ENCODE results near the gene FAM43B.

Gene FAM43B

GRCh38 chr1:20594746-20595145 is 42.4 kb downstream of the FAM43B start:
- DNase-seq, result no peak

DNA sequence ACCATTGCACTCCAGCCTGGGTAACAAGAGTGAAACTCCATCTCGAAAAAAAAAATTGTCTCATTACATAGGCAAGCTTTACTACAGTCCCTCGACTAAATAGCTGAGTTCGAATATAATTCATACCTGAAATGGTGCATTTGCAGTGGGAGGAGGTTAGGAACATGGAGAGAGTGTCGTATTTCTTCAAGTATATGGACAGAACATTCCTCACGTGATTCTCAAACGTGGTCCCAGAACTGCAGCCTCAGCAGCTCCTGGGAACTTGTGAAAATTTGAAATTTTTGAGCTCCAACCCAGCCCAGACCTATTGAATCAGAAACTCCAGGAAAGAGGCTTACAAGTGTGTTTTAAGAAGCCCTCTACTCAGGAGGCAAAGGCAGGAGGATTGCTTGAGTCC is 43.7 kb downstream of the FAM43B start:
- no peak for DNase-seq

DNA sequence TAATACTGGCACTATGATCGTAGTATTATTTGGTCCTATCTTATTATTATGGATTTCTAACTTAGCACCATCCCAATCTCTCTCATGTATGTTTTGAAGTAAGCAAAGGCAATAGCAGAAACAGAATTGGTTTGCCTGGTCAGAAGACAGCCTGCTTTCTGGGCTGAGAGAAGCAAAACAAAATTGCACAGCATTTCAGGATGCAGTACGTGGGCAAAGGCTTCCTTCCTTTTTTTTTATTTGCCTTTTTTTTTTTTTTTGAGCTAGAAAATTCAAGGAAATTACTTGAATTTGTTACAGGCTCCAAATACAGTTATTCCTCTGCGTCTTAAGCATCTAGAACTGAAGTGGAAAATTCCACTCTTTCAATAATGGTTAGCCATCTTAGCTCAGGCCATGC is 45.3 kb downstream of the FAM43B start:
- no peak for DNase-seq

DNA sequence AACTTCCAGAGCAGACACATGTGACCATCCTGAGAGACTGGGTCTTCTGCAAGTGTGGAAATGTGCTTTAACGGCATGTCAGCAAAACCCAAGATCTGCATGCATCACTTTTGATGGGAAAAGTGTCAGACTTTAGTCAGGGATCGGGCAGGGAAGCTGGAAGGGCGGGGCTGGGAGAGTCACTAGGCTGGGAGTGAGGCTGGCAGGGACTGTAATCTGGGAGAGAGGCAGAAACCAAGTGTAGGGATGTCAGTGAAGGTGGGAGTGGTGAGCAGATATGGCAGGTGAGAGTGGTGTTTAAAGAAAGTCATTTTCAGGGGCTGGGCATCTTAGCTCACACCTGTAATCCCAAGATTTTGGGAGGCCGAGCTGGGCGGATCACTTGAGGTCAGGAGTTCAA is 47.8 kb downstream of the FAM43B start:
- DNase-seq, result no peak

GRCh38 chr1:20601129-20601825 is 48.9 kb downstream of the FAM43B start:
- DNase-seq, result no peak

GRCh38 chr1:20602851-20603450 is 50.6 kb downstream of the FAM43B start:
- no peak for DNase-seq

DNA sequence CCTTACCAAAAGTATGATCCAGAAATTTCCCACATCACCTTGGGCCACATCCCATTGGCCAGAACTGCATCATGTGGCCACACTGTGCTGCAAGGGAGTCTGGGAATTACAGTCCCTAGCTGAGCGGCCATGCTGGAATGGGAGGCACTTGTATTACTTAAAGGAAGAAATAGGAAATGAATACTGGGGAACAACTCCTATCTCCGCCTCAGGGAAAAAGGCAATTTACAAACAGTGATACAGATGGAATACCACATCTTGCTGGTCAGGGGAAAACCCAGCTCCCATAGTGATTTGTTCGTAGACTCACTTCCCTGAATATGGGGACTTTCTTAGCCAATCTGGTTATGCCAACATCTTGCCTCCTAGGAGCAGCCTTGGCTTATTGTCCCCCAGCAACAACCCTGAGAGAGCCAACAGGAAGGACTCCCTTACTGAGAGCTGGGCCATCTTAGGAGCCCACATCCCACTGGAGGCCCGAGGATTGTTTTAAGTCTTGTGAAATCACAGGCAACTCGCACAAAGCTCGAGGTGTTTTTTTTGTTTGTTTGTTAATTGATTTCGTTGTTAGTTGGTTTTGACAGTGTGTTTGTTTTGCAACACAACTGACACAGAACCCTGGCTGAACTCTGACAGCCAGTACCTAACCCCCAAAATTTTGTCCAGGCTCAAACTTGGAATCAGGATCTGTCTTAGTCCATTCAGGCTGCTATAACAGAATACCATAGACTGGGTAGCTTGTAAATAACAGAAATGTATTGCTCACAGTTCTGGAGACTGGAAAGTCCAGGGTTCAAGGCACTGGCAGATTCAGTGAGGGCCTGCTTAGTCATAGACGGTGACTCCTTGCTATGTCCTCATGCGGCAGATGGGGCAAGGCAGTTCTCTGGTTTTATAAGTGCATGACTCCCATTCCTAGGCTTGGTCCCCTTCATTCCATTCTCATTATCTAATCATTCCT is 51.4 kb downstream of the FAM43B start:
- DNase-seq, result no peak
